Kidney epithelial cell (primary cell): Measurements from ENCODE around the gene SFT2D3. TPM values are rescaled to one million over a fixed set of nuclear protein-coding genes. Genes with fewer than 3 reads are reported as not detected.

Source experiments
- DNase-seq: peaks from one replicate; pipeline ENCODE4 v3.0.0-alpha.2; 2010; ENCODE audit warnings: low read depth
- H3K27me3 ChIP-seq: 2 replicates; pipeline ENCODE4 v1.6.0; 2011; ENCODE audit warnings: low read length; ENCODE audit not compliant: control insufficient read depth, insufficient read depth
- H3K36me3 ChIP-seq: 2 replicates; pipeline ENCODE4 v1.5.1; 2011; ENCODE audit warnings: low read length; ENCODE audit not compliant: control insufficient read depth, insufficient read depth
- H3K4me3 ChIP-seq: 2 replicates; pipeline ENCODE4 v1.5.1; 2011; ENCODE audit warnings: low read depth, mild to moderate bottlenecking, control low read depth, low read length
- CTCF ChIP-seq: IDR thresholded peaks from 2 replicates; pipeline ENCODE4 v1.5.1; 2011; ENCODE audit warnings: mild to moderate bottlenecking, moderate library complexity, low read length, control low read depth, inconsistent platforms; ENCODE audit not compliant: insufficient read depth, poor library complexity, severe bottlenecking
- total RNA-seq: library from RNA; depleted of rRNA; stranded (reverse); fragments of >200 nt; gene quantifications from 2 replicates; pipeline ENCODE4 v1.2.3, GENCODE V29; 2015

Gene SFT2D3
- total RNA-seq, 1 donor from 2014 or later: 8.7 TPM

- no peak for TF ChIP-seq CTCF
- Histone ChIP-seq H3K36me3 (no peaks in the 10 kb centered on the region), H3K27me3 (peaks cover 2% of the 10 kb centered on the region), H3K4me3 (no peak overlapping the region)
- DNase-seq: no peak
Observed at GRCh38 chr2:127654838-127655175, 46.5 kb upstream of the SFT2D3 start.

- H3K27me3 ChIP-seq: no peaks in the 10 kb centered on the region
- no peak for DNase-seq
- H3K4me3 ChIP-seq: no peak overlapping the region
- no peaks in the 10 kb centered on the region for H3K36me3 ChIP-seq
- no peak for TF ChIP-seq CTCF
Observed at GRCh38 chr2:127655209-127656073, 45.9 kb upstream of the SFT2D3 start.

GRCh38 chr2:127656569-127657231, 44.6 kb upstream of the SFT2D3 start:
- no peak for DNase-seq
- no peak overlapping the region for H3K4me3 ChIP-seq
- TF ChIP-seq CTCF: no peak
- no peaks in the 10 kb centered on the region for H3K36me3 ChIP-seq
- H3K27me3 ChIP-seq: no peaks in the 10 kb centered on the region

- H3K27me3 ChIP-seq: no peaks in the 10 kb centered on the region
- no peak overlapping the region for H3K4me3 ChIP-seq
- no peak for TF ChIP-seq CTCF
- no peaks in the 10 kb centered on the region for H3K36me3 ChIP-seq
- no peak for DNase-seq
Observed at GRCh38 chr2:127657232-127657595, 44.1 kb upstream of the SFT2D3 start.

GRCh38 chr2:127658146-127658545, 43.2 kb upstream of the SFT2D3 start:
- Histone ChIP-seq H3K27me3 (peaks cover 3% of the 10 kb centered on the region), H3K4me3 (no peak overlapping the region), H3K36me3 (no peaks in the 10 kb centered on the region)
- TF ChIP-seq CTCF: no peak
- no peak for DNase-seq
